Left ventricle myocardium inferior (tissue), 1 donor: ENCODE results near the gene TRIM28. TPM values are rescaled to one million over a fixed set of nuclear protein-coding genes. Genes with fewer than 3 reads are reported as not detected.
A peak's percentile ranks its signal among the peaks of the same experiment; 100 is the strongest.

Experiments
- DNase-seq: peaks from one replicate; pipeline ENCODE4 v3.0.0-alpha.2; 2020
- H3K27ac ChIP-seq: fragments of 200-600 bp; replicated peaks from 2 replicates; pipeline ENCODE4 v1.8.0; 2021
- H3K27me3 ChIP-seq: fragments of 200-600 bp; 2 replicates; pipeline ENCODE4 v1.8.0; 2021; ENCODE audit warnings: low read depth
- H3K36me3 ChIP-seq: fragments of 200-600 bp; 2 replicates; pipeline ENCODE4 v1.8.0; 2021
- H3K4me1 ChIP-seq: fragments of 200-600 bp; 2 replicates; pipeline ENCODE4 v1.8.0; 2021
- H3K4me3 ChIP-seq: fragments of 200-600 bp; 2 replicates; pipeline ENCODE4 v1.8.0; 2021; ENCODE audit warnings: mild to moderate bottlenecking, moderate library complexity
- H3K9me3 ChIP-seq: fragments of 200-600 bp; replicated peaks from 2 replicates; pipeline ENCODE4 v1.8.0; 2021
- CTCF ChIP-seq: fragments of 200-600 bp; IDR thresholded peaks from 2 replicates; pipeline ENCODE4 v1.8.0; 2021; ENCODE audit warnings: antibody characterized with exemption, mild to moderate bottlenecking, borderline replicate concordance
- intact Hi-C: fragments of 100-400 bp; cut with micrococcal nuclease; formaldehyde crosslinking; loops from one replicate; pipeline ENCODE4 v1.11.0; 2022
- total RNA-seq: library from RNA; stranded (reverse); fragmentation: NEBNext Ultra II Directional; extraction: Animal tissue kit (Norgen Biotek cat#: 25700); gene quantifications from one replicate; pipeline ENCODE4 v1.2.1, GENCODE V29; 2021
- donor health status: DM: no; HTN: yes; CAD: no; lungs with severe emphysema.

Gene TRIM28
- total RNA-seq, 1 donor from 2014 or later, result 136 TPM

- Histone ChIP-seq H3K36me3 (peaks cover 36% of the 10 kb centered on the region), H3K4me3 (no peak overlapping the region), H3K4me1 (peaks cover 29% of the 10 kb centered on the region), H3K27me3 (no peaks in the 10 kb centered on the region), H3K27ac (no peak overlapping the region), H3K9me3 (no peaks in the 10 kb centered on the region)
- intact Hi-C loops, result no loop called here
- DNase-seq, result peak; percentile 12
- TF ChIP-seq CTCF, result no peak
Observed at GRCh38 chr19:58569943-58570670, 26.2 kb downstream of the TRIM28 start.

- H3K9me3 ChIP-seq, result no peaks in the 10 kb centered on the region
- intact Hi-C loops, result no loop called here
- no peak overlapping the region for H3K27ac ChIP-seq
- no peaks in the 10 kb centered on the region for H3K27me3 ChIP-seq
- H3K36me3 ChIP-seq, result peaks cover 36% of the 10 kb centered on the region
- no peak for TF ChIP-seq CTCF
- H3K4me1 ChIP-seq, result peaks cover 35% of the 10 kb centered on the region
- no peak overlapping the region for H3K4me3 ChIP-seq
- DNase-seq, result peak; percentile 13
Observed at GRCh38 chr19:58570770-58571574, 27.1 kb downstream of the TRIM28 start.

GRCh38 chr19:58571575-58571947 lies 27.7 kb downstream of the TRIM28 start:
- no peak for TF ChIP-seq CTCF
- Histone ChIP-seq H3K36me3 (peaks cover 36% of the 10 kb centered on the region), H3K9me3 (no peaks in the 10 kb centered on the region), H3K4me3 (no peak overlapping the region), H3K27me3 (no peaks in the 10 kb centered on the region), H3K4me1 (peaks cover 41% of the 10 kb centered on the region), H3K27ac (no peak overlapping the region)
- no peak for DNase-seq
- intact Hi-C loops, result no loop called here

- peak overlapping the region; percentile 80 for H3K4me3 ChIP-seq
- H3K27ac ChIP-seq, result peak overlapping the region; percentile 95
- DNase-seq, result peak; percentile 13
- TF ChIP-seq CTCF, result no peak
- intact Hi-C loops, result no loop called here
- H3K9me3 ChIP-seq, result no peaks in the 10 kb centered on the region
- H3K4me1 ChIP-seq, result peaks cover 46% of the 10 kb centered on the region
- H3K36me3 ChIP-seq, result peaks cover 31% of the 10 kb centered on the region
- no peaks in the 10 kb centered on the region for H3K27me3 ChIP-seq
Observed at GRCh38 chr19:58572026-58572817, 28.4 kb downstream of the TRIM28 start.
